ENCODE measurements around the gene TMEM201. TPM values are rescaled to one million over a fixed set of nuclear protein-coding genes. Genes with fewer than 3 reads are reported as not detected.

The TMEM201 gene
- total and polyA plus RNA-seq, 2 of the 4 experiments (the other 2 are of a cell fraction), result 1.3 to 8.7 TPM

GRCh38 chr1:9592510-9593075 lies 3.9 kb downstream of the TMEM201 start:
- no peak overlapping the region for H2BK20ac ChIP-seq (ENCODE audit: low read depth, low read length)
- dilution Hi-C loops (cut with HindIII; ENCODE audit: low sequenced_read_pairs, unreplicated experiment), result no loop called here
- H3K4me1 ChIP-seq (ENCODE audit: control insufficient read depth, insufficient read depth, low read length), result peaks cover 17% of the 10 kb centered on the region
- in situ Hi-C loops (cut with MboI; ENCODE audit: low sequenced_read_pairs), result no loop called here
- CTCF ChIA-PET, result interaction anchor here (1.6 kb wide), 1 partner anchor 23 kb away, joined by 5 read pairs; no protein-coding TSS in a partner anchor
- peaks cover 21% of the 10 kb centered on the region for H3K9me1 ChIP-seq (ENCODE audit: insufficient read depth, low read length)
- H3K9ac ChIP-seq (ENCODE audit: low read depth, low read length), result no peak overlapping the region
- H4K5ac ChIP-seq (ENCODE audit: low read depth, low read length), result no peak overlapping the region
- intact Hi-C loops (cut with micrococcal nuclease), result no loop called here
- no peak overlapping the region for H3K18ac ChIP-seq (ENCODE audit: low read depth, low read length)
- no peak overlapping the region for H3K14ac ChIP-seq (replicated peaks; ENCODE audit: low read depth, low read length)
- WGBS, 2 experiments (ENCODE audit: extremely low coverage in 2 of 2, insufficient read length in 1 of 2), result 84% methylated on average over 5 of the region's 16 CpGs; no CpG with 5 or more reads in 1 of the 2 experiments
- H2BK5ac ChIP-seq (ENCODE audit: low read depth, low read length, poor library complexity, severe bottlenecking), result no peak overlapping the region
- H2AFZ ChIP-seq (replicated peaks; ENCODE audit: low read length, poor library complexity), result peak overlapping the region; percentile 58
- no peak overlapping the region for H3K4me2 ChIP-seq (ENCODE audit: low read depth, low read length)
- 0 out of 2 replicates have a peak overlapping the region, but pooled peaks have one; percentile 64 for H3K23ac ChIP-seq (ENCODE audit: low read depth, low read length)
- no peak for DNase-seq
- no peak overlapping the region for H2BK15ac ChIP-seq (ENCODE audit: low read depth, low read length)
- no peak overlapping the region for H3K4me3 ChIP-seq (ENCODE audit: insufficient read depth, low read depth, low read length)
- peaks cover 21 to 78% of the 10 kb centered on the region in 2 experiments for H3K79me1 ChIP-seq (ENCODE audit: low read depth in 1 of 2, low read length in 2 of 2)
- no peak overlapping the region for H4K8ac ChIP-seq (ENCODE audit: low read depth in 2 of 2, low read length in 2 of 2)
- H3K56ac ChIP-seq (ENCODE audit: extremely low read depth, insufficient read depth, low read length), result no peak overlapping the region
- BruUV-seq (replicated peaks), result no TSS peak
- no peak for TF ChIP-seq NFE2L2 (IDR thresholded peaks at IDR 0.05; ENCODE audit: low read depth, low read length)
- TF ChIP-seq RFX5 (IDR thresholded peaks at IDR 0.05; ENCODE audit: low read depth, low read length), result no peak
- no peak for TF ChIP-seq ELK1 (IDR thresholded peaks at IDR 0.05; ENCODE audit: borderline replicate concordance, low read depth, low read length)
- no peak for TF ChIP-seq MAZ (IDR thresholded peaks at IDR 0.05; ENCODE audit: borderline replicate concordance, low read depth, low read length)
- no peak for TF ChIP-seq RAD21 (IDR thresholded peaks at IDR 0.05; ENCODE audit: low read length)
- no peak for TF ChIP-seq POLR2A (IDR thresholded peaks at IDR 0.05; ENCODE audit: low read depth, low read length)
- no peak for TF ChIP-seq BHLHE40 (IDR thresholded peaks at IDR 0.05; ENCODE audit: low read depth, low read length)
- TF ChIP-seq USF2 (IDR thresholded peaks at IDR 0.05; ENCODE audit: low read depth, low read length), result no peak
- TF ChIP-seq FOS (IDR thresholded peaks at IDR 0.05; ENCODE audit: low read depth, low read length), result no peak
- no peak for TF ChIP-seq CHD1 (IDR thresholded peaks at IDR 0.05; ENCODE audit: low read depth, low read length)
- TF ChIP-seq SMC3 (IDR thresholded peaks at IDR 0.05; ENCODE audit: low read depth, low read length), result no peak
- POLR2A ChIA-PET (ENCODE audit: unreplicated experiment), result no interaction called here
- H4K20me1 ChIP-seq (ENCODE audit: insufficient read depth, low read length), result peaks cover 45% of the 10 kb centered on the region
- H3K27ac ChIP-seq (ENCODE audit: insufficient read depth, low read length), result no peak overlapping the region
- H2AK9ac ChIP-seq (replicated peaks; ENCODE audit: low read depth, low read length, poor library complexity), result peak overlapping the region; percentile 93
- H3K36me3 ChIP-seq (ENCODE audit: control insufficient read depth, insufficient read depth, low read length), result peaks cover 5% of the 10 kb centered on the region; the same call in 1 of the 2 replicates
- H2AK5ac ChIP-seq (ENCODE audit: low read depth, low read length), result no peak overlapping the region
- no peaks in the 10 kb centered on the region for H3K27me3 ChIP-seq (ENCODE audit: control insufficient read depth, insufficient read depth, low read length)
- no peak overlapping the region for H4K91ac ChIP-seq (ENCODE audit: insufficient read depth, low read depth, low read length)
- ATAC-seq (ENCODE audit: low read depth), result no peak
- peak overlapping the region; percentile 7; the same call in 1 of the 2 replicates for H3K4ac ChIP-seq (ENCODE audit: low read depth, low read length)
- H2BK120ac ChIP-seq (ENCODE audit: low read depth, low read length), result no peak overlapping the region
- H3K9me3 ChIP-seq (ENCODE audit: control insufficient read depth, insufficient read depth, low read length), result no peaks in the 10 kb centered on the region

Measured in IMR-90 (cell line).